Mammary epithelial cell (primary cell): Measurements from ENCODE around the gene KLK14.

Source experiments
- CTCF ChIP-seq, 2 donors: IDR thresholded peaks in 1 of 2; conservative IDR thresholded peaks in 1 of 2; 2 replicates each; pipeline ENCODE4 v1.5.1; 2011 to 2012; ENCODE audit warnings: inconsistent platforms in 2 of 2, low read length in 2 of 2, mild to moderate bottlenecking in 2 of 2, control low read depth in 1 of 2, low read depth in 1 of 2; ENCODE audit not compliant: insufficient read depth in 1 of 2; ENCODE audit errors: extremely low read depth in 1 of 2
- EZH2 ChIP-seq: IDR thresholded peaks from 2 replicates; pipeline ENCODE4 v1.6.1; 2012; ENCODE audit warnings: low read length, inconsistent platforms, borderline replicate concordance

- TF ChIP-seq CTCF (conservative IDR thresholded peaks at IDR 0.05 in 1 of 2, IDR thresholded peaks at IDR 0.05 in 1 of 2; ENCODE audit: extremely low read depth in 1 of 2, insufficient read depth in 1 of 2, low read depth in 1 of 2, low read length in 2 of 2) (no peak), EZH2 (no peak)
Observed at GRCh38 chr19:51029718-51030117, 53.0 kb downstream of the KLK14 start.
